HEK293 (cell line): ENCODE data around the gene LYSMD3.

ENCODE experiments used
- KLF10 ChIP-seq: fragments of 450-650 bp; IDR thresholded peaks from 2 replicates; pipeline ENCODE4 v1.5.1; 2018; ENCODE audit warnings: missing biosample characterization, mild to moderate bottlenecking, missing genetic modification characterization
- MYNN ChIP-seq: fragments of 450-650 bp; formaldehyde crosslinking; IDR thresholded peaks from 2 replicates; pipeline ENCODE4 v1.5.1; 2016; ENCODE audit warnings: missing biosample characterization, missing genetic modification characterization, borderline replicate concordance
- ZNF23 ChIP-seq: fragments of 450-650 bp; formaldehyde crosslinking; IDR thresholded peaks from 2 replicates; pipeline ENCODE4 v1.5.1; 2016; ENCODE audit warnings: missing biosample characterization, missing genetic modification characterization, borderline replicate concordance
- TF ChIP-seq, protein P1 (sequence below): fragments of 450-650 bp; formaldehyde crosslinking; IDR thresholded peaks from 2 replicates; pipeline ENCODE4 v1.5.1; 2016; ENCODE audit warnings: missing biosample characterization, missing genetic modification characterization

DNA sequence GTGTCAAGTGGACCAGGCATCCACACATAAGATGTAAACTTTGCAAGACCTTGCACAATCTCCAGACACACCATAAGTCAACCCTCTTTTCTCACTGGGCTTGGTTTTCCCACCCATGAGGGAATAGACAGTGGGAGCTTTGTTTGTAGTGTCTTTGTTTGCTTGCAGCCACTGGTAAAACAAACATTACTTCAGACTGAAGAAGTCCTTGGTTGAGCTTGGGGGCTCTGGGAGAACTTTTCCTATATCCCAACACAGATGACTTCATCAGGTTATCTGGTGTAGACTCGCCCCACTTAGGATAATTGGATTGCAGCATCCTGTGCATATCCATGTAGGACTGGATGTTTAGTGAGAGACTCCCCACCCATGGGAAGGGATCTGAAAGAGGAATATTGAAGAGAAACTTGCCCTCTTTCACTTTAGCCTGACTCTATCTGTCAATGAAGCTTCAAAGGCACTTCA, 17.7 kb upstream of the LYSMD3 start:
- TF ChIP-seq ZNF23 (tag by site-specific recombination), result no peak
- peak; percentile 76; the same call in 1 of the 2 replicates for TF ChIP-seq KLF10 (tag by site-specific recombination)
- TF ChIP-seq, protein P1, sequence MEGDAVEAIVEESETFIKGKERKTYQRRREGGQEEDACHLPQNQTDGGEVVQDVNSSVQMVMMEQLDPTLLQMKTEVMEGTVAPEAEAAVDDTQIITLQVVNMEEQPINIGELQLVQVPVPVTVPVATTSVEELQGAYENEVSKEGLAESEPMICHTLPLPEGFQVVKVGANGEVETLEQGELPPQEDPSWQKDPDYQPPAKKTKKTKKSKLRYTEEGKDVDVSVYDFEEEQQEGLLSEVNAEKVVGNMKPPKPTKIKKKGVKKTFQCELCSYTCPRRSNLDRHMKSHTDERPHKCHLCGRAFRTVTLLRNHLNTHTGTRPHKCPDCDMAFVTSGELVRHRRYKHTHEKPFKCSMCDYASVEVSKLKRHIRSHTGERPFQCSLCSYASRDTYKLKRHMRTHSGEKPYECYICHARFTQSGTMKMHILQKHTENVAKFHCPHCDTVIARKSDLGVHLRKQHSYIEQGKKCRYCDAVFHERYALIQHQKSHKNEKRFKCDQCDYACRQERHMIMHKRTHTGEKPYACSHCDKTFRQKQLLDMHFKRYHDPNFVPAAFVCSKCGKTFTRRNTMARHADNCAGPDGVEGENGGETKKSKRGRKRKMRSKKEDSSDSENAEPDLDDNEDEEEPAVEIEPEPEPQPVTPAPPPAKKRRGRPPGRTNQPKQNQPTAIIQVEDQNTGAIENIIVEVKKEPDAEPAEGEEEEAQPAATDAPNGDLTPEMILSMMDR (tag by site-specific recombination), result no peak
- TF ChIP-seq MYNN, result no peak
